ENCODE results near the gene CDK5R2.

Gene CDK5R2

DNA sequence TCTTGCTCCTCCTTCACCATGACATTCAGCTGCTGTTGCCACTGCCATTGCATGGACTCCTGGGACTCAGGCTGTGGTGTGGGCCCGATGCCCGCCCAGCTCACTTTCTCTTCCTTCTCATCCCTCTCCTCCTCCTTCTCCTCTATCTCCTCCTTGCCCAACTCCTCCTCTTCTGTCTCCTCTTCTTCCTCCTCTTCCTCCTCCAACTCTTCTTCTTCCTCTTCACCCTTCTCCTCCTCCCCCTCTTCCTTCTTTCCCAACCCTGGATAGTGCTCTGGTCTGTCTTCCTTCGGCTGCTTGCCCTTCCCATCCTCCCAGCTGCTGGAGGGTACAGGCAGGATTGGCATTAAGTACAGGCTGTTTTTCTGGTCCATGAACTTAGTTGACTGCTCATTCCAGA, 44.5 kb downstream of the CDK5R2 start:
- no peak for DNase-seq (ENCODE audit: low read depth)

DNA sequence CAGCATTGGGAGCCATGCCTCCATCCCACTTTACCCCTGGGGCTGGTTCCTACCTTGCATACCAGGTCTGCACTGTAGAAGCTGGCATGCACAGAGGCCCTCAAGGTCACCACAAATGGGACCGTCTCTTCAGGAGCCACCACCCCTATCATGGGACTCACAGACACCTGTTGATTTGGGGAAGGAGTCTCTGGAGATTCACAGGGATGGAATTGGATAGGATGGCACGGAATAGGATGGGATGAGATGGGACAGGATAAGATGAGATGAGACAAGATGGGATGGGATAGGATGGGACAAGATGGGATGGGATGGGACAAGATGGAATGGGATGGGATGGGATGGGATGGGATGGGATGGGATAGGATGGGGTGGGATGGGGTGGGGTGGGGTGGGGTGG, 49.8 kb downstream of the CDK5R2 start:
- DNase-seq (ENCODE audit: low read depth), result no peak

DNA sequence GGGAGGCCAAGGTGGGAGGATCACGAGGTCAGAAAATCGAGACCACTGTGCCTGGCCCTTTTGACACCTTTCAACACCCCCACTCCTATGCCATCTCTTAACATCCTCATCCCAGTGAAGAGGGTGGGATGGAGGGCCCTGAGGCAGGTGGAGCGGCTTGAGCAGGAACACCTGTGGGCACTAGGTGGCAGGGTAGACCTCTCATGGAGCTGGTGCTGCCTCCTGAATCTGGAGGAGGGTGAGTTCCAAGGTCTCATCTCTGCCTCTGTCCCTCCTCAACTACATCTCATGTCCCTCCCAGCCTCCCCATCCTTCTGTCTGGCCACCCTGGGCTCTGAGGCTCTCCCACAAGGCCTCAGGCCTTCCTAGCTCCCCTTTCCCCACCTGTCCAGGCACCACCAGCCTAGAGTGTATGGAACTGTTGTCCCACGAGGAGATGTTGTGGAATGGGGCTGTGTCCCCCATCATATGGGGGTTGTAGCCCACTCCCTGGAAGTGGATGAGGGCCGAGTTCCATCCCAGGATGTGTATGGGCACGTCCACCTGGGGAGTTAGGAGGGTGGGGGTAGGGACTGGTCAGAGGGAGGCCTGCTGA, 50.8 kb downstream of the CDK5R2 start:
- no peak for DNase-seq (ENCODE audit: low read depth)

DNA sequence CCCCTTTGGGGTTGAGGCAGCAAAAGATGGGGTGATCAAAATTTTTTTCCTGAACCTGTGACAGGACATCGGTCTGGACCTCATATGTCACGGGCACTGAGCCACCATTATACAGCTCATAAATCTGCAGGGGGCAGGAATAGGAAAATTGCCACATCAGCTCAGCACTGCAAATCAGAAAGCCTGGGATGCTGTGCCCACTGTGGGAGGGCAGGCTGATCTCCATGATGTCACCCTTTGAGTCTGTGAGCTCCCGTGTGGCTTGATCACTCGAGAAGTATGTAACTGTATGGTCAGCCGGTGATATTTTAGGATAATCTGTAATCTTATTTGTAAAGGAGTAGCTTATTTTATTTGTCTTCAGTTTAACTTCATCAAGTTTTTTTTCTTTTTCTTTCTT, 51.4 kb downstream of the CDK5R2 start:
- DNase-seq (ENCODE audit: low read depth), result no peak
